ENCODE data around the gene GARIN5B. TPM values are rescaled to one million over a fixed set of nuclear protein-coding genes. Genes with fewer than 3 reads are reported as not detected.

The GARIN5B gene
- total RNA-seq, 3 donors from 2014 or later = not detected

- no peaks in the 10 kb centered on the region for H3K27me3 ChIP-seq
- TF ChIP-seq POLR2A (IDR thresholded peaks at IDR 0.05) (no peak), CTCF (IDR thresholded peaks at IDR 0.05) (no peak), POLR2AphosphoS5 (IDR thresholded peaks at IDR 0.05) (no peak)
- intact Hi-C loops (cut with DNase I; ENCODE audit: low total_unique reads) = no loop called here
- no peak overlapping the region for H3K27ac ChIP-seq
- H3K9me3 ChIP-seq = no peaks in the 10 kb centered on the region
- no peak overlapping the region for H3K4me3 ChIP-seq
- H3K4me1 ChIP-seq = peaks cover 13 to 21% of the 10 kb centered on the region in 2 donors
- DNase-seq (ENCODE audit: low spot score in 2 of 2) = no peak
- no peaks in the 10 kb centered on the region for H3K36me3 ChIP-seq
Measured at GRCh38 chr19:55391191-55391670, 28.2 kb upstream of the GARIN5B start.

GRCh38 chr19:55390461-55390880 lies 27.4 kb upstream of the GARIN5B start:
- Histone ChIP-seq H3K4me3 (no peak overlapping the region), H3K27me3 (no peaks in the 10 kb centered on the region), H3K9me3 (no peaks in the 10 kb centered on the region), H3K4me1 (peaks cover 13 to 21% of the 10 kb centered on the region in 2 donors), H3K27ac (peak overlapping the region in 1 of 2 donors; percentile 35), H3K36me3 (no peaks in the 10 kb centered on the region)
- DNase-seq (ENCODE audit: low spot score in 2 of 2) = no peak
- intact Hi-C loops (cut with DNase I; ENCODE audit: low total_unique reads) = no loop called here
- TF ChIP-seq POLR2AphosphoS5 (IDR thresholded peaks at IDR 0.05) = no peak
- no peak for TF ChIP-seq CTCF (IDR thresholded peaks at IDR 0.05)
- no peak for TF ChIP-seq POLR2A (IDR thresholded peaks at IDR 0.05)

- H3K27ac ChIP-seq = peak overlapping the region in 1 of 2 donors; percentile 35
- intact Hi-C loops (cut with DNase I; ENCODE audit: low total_unique reads) = no loop called here
- peak overlapping the region in 1 of 3 donors; percentile 7 for H3K4me3 ChIP-seq
- TF ChIP-seq CTCF (IDR thresholded peaks at IDR 0.05) = no peak
- no peak for TF ChIP-seq POLR2AphosphoS5 (IDR thresholded peaks at IDR 0.05)
- TF ChIP-seq POLR2A (IDR thresholded peaks at IDR 0.05) = no peak
- H3K4me1 ChIP-seq = peaks cover 15 to 21% of the 10 kb centered on the region in 2 donors
- H3K36me3 ChIP-seq = no peaks in the 10 kb centered on the region
- H3K27me3 ChIP-seq = no peaks in the 10 kb centered on the region
- no peak for DNase-seq (ENCODE audit: low spot score in 2 of 2)
- H3K9me3 ChIP-seq = no peaks in the 10 kb centered on the region
Measured at GRCh38 chr19:55389386-55390317, 26.6 kb upstream of the GARIN5B start.

- H3K27ac ChIP-seq = peak overlapping the region; percentile 32 to 91
- peaks cover 18 to 25% of the 10 kb centered on the region in 2 donors for H3K4me1 ChIP-seq
- H3K36me3 ChIP-seq = no peaks in the 10 kb centered on the region
- TF ChIP-seq CTCF (IDR thresholded peaks at IDR 0.05) (no peak), POLR2AphosphoS5 (IDR thresholded peaks at IDR 0.05) (no peak), POLR2A (IDR thresholded peaks at IDR 0.05) (no peak)
- DNase-seq (ENCODE audit: low spot score in 2 of 2) = no peak
- no peaks in the 10 kb centered on the region for H3K27me3 ChIP-seq
- intact Hi-C loops (cut with DNase I; ENCODE audit: low total_unique reads) = no loop called here
- H3K4me3 ChIP-seq = peak overlapping the region; percentile 77 to 89 (median 85)
- H3K9me3 ChIP-seq = no peaks in the 10 kb centered on the region
Measured at GRCh38 chr19:55387736-55388497, 24.9 kb upstream of the GARIN5B start.
